ENCODE results near the gene CLEC4M. TPM values are rescaled to one million over a fixed set of nuclear protein-coding genes. Genes with fewer than 3 reads are reported as not detected.

CLEC4M gene
- total RNA-seq, 1 experiment from 2014 or later, result not detected

- peaks cover 28% of the 10 kb centered on the region for H3K27me3 Mint-ChIP-seq (ENCODE audit: low read depth)
- H3K79me1 ChIP-seq (ENCODE audit: insufficient read depth, low read depth, low read length, poor library complexity, severe bottlenecking), result no peaks in the 10 kb centered on the region
- no CpG with 5 or more reads among the region's 8 CpGs for WGBS (ENCODE audit: extremely low coverage, insufficient read length, low lambda C conversion rate)
Observed at GRCh38 chr19:7795555-7796161, 32.6 kb downstream of the CLEC4M start.

More at GRCh38 chr19:7795555-7796161, 32.6 kb downstream of the CLEC4M start:
- Histone ChIP-seq H2BK20ac (ENCODE audit: low read depth, low read length, poor library complexity, severe bottlenecking) (no peak overlapping the region), H3K27ac (ENCODE audit: insufficient read length, low read depth, low read length) (no peak overlapping the region), H3K9me3 (ENCODE audit: control insufficient read depth, low read depth, low read length) (no peaks in the 10 kb centered on the region), H3K4me2 (ENCODE audit: insufficient read depth, insufficient read length, low read length) (no peak overlapping the region), H2BK5ac (ENCODE audit: insufficient read length, low read length) (no peak overlapping the region), H3K4me1 (ENCODE audit: insufficient read depth, low read length) (0 out of 2 replicates have a peak, but pooled peaks cover 2% of the 10 kb centered on the region), H3K23ac (ENCODE audit: insufficient read length, low read depth, low read length) (no peak overlapping the region), H4K20me1 (ENCODE audit: control insufficient read depth, insufficient read depth, insufficient read length) (no peaks in the 10 kb centered on the region), H3T11ph (ENCODE audit: low read length) (no peak overlapping the region), H3K4ac (ENCODE audit: low read depth, low read length) (no peak overlapping the region), H2BK15ac (ENCODE audit: low read depth, low read length) (no peak overlapping the region), H3K9ac (ENCODE audit: extremely low read depth, insufficient read length, low read length) (no peak overlapping the region), H3K27me3 (ENCODE audit: insufficient read depth, low read length) (no peaks in the 10 kb centered on the region; the same call in 1 of the 2 replicates), H4K91ac (ENCODE audit: insufficient read length, low read depth, low read length) (no peak overlapping the region), H3K23me2 (ENCODE audit: insufficient read length, low read depth, low read length, poor library complexity, severe bottlenecking) (peaks cover 7% of the 10 kb centered on the region), H4K8ac (replicated peaks; ENCODE audit: insufficient read length, low read depth, low read length) (no peak overlapping the region), H3K56ac (ENCODE audit: insufficient read length, low read depth, low read length) (no peak overlapping the region), H2BK120ac (ENCODE audit: low read depth, low read length, poor library complexity, severe bottlenecking) (no peak overlapping the region), H3K14ac (ENCODE audit: insufficient read depth, low read length) (no peak overlapping the region), H2BK12ac (ENCODE audit: insufficient read length, low read depth, low read length) (no peak overlapping the region), H3K79me2 (ENCODE audit: insufficient read depth, low read length) (no peaks in the 10 kb centered on the region), H2AFZ (ENCODE audit: low read length) (no peak overlapping the region), H4K5ac (ENCODE audit: insufficient read length, low read depth, low read length) (no peak overlapping the region), H2AK5ac (ENCODE audit: insufficient read length, low read length) (no peak overlapping the region), H3K18ac (ENCODE audit: insufficient read length, low read depth, low read length) (no peak overlapping the region)
- no peak overlapping the region for H3K4me3 Mint-ChIP-seq
- no peak for TF ChIP-seq CTCF (conservative IDR thresholded peaks at IDR 0.05)
- H3K9me3 Mint-ChIP-seq, result peaks cover 5 to 6% of the 10 kb centered on the region in 2 experiments
- H3K27ac Mint-ChIP-seq, result no peak overlapping the region; a peak in 1 of 7 replicates
- DNase-seq, result no peak
- peaks cover 13 to 20% of the 10 kb centered on the region in 2 experiments for H3K4me1 Mint-ChIP-seq
- peaks cover 0 to 5% (median 0%) of the 10 kb centered on the region in 3 experiments; a peak in 3 of 7 replicates for H3K36me3 Mint-ChIP-seq (ENCODE audit: insufficient read depth in 1 of 3, low read depth in 3 of 3)

Data from H9 (cell line).